ENCODE data around the gene KRTAP10-9.

DNA sequence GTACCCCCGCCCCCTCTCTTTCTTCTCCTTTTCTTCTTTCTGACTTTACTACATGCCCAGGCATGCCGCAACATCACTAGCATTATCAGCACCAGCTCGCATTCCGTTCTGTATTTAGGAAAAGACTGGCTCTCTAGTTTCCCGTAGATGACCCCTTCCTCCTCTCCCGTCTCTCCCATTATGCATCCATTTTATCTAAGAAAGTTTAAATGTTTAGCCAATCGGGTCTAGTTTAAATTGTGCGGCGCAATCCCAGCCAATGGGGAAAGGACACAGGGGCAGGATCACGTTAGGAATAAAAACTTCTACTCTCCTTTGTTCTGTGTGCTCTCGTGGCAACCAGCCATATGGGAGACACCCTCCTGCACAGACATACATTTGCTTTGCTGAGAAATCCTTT, 28.8 kb upstream of the KRTAP10-9 start:
- TF ChIP-seq, protein P1, sequence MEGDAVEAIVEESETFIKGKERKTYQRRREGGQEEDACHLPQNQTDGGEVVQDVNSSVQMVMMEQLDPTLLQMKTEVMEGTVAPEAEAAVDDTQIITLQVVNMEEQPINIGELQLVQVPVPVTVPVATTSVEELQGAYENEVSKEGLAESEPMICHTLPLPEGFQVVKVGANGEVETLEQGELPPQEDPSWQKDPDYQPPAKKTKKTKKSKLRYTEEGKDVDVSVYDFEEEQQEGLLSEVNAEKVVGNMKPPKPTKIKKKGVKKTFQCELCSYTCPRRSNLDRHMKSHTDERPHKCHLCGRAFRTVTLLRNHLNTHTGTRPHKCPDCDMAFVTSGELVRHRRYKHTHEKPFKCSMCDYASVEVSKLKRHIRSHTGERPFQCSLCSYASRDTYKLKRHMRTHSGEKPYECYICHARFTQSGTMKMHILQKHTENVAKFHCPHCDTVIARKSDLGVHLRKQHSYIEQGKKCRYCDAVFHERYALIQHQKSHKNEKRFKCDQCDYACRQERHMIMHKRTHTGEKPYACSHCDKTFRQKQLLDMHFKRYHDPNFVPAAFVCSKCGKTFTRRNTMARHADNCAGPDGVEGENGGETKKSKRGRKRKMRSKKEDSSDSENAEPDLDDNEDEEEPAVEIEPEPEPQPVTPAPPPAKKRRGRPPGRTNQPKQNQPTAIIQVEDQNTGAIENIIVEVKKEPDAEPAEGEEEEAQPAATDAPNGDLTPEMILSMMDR (IDR thresholded peaks at IDR 0.05): no peak
- TF ChIP-seq POLR2A (IDR thresholded peaks at IDR 0.05; ENCODE audit: low read depth) (no peak), POLR2AphosphoS5 (IDR thresholded peaks at IDR 0.05) (no peak)
